Upper lobe of left lung (tissue), 6 donors: ENCODE measurements around the gene SLC25A26. TPM values are rescaled to one million over a fixed set of nuclear protein-coding genes. Genes with fewer than 3 reads are reported as not detected.

ENCODE experiments used
- ATAC-seq, 2 donors: fragments of 200-7000 bp; cut with Tn5 transposase; one replicate each; pipeline ENCODE4 v1.9.1; 2022; ENCODE audit warnings: mild to moderate bottlenecking in 2 of 2, moderate library complexity in 2 of 2; ENCODE audit not compliant: low FRiP score in 2 of 2
- DNase-seq, 2 donors: peaks; one replicate each; pipeline ENCODE4 v3.0.0-alpha.2; 2019 to 2020
- H3K27ac ChIP-seq, 4 donors: fragments of 200-600 bp; sonication (generic); one replicate each; pipeline ENCODE4 v1.5.1; 2016 to 2019
- H3K27me3 ChIP-seq, 4 donors: fragments of 200-600 bp; sonication (generic); one replicate each; pipeline ENCODE4 v1.5.1; 2017 to 2019
- H3K36me3 ChIP-seq, 4 donors: fragments of 200-600 bp; sonication (generic); one replicate each; pipeline ENCODE4 v1.5.1; 2016 to 2019
- H3K4me1 ChIP-seq, 4 donors: fragments of 200-600 bp; sonication (generic); one replicate each; pipeline ENCODE4 v1.5.1; 2018 to 2019
- H3K4me3 ChIP-seq, 4 donors: fragments of 200-600 bp; sonication (generic); one replicate each; pipeline ENCODE4 v1.5.1; 2017 to 2019; ENCODE audit warnings: mild to moderate bottlenecking in 2 of 4, moderate library complexity in 1 of 4
- H3K9me3 ChIP-seq, 4 donors: fragments of 200-600 bp; sonication (generic); one replicate each; pipeline ENCODE4 v1.5.1; 2018 to 2019
- EP300 ChIP-seq, 4 donors: sonication (generic); formaldehyde crosslinking; IDR thresholded peaks; one replicate each; pipeline ENCODE4 v1.5.1; 2017; ENCODE audit warnings: antibody characterized with exemption in 4 of 4, control low read depth in 2 of 4
- POLR2A ChIP-seq, 4 donors: fragments of 450-650 bp; IDR thresholded peaks; one replicate each; pipeline ENCODE4 v1.5.1; 2016 to 2017; ENCODE audit warnings: antibody characterized with exemption in 4 of 4, mild to moderate bottlenecking in 2 of 4
- POLR2AphosphoS5 ChIP-seq, 2 donors: sonication (generic); formaldehyde crosslinking; IDR thresholded peaks; one replicate each; pipeline ENCODE4 v1.5.1; 2017; ENCODE audit warnings: antibody characterized with exemption in 2 of 2
- WGBS, 2 donors: methylation state at CpG; one replicate each; pipeline ENCODE4 v1.1.5; 2017 to 2018; 5-methylcytosine and 5-hydroxymethylcytosine counted together
- total RNA-seq, 6 donors: library from RNA; depleted of rRNA in 4 of 6; stranded (reverse); fragments of >200 nt in 4 of 6; gene quantifications; one replicate each; pipeline versions ENCODE4 v1.1.0 to v1.2.1, GENCODE V29; 2016 to 2021
- TF ChIP-seq, protein P1 (sequence below), 6 experiments: fragments of 450-650 bp in 4 of 6; fragments of 200-600 bp in 2 of 6; sonication (generic) in 2 of 6; IDR thresholded peaks; one replicate each; pipeline ENCODE4 v1.5.1; 2016 to 2019; ENCODE audit warnings: antibody characterized with exemption in 6 of 6
- donor health status: DM: no; HTN: no; CAD: no; lungs with moderate emphysema.
- donor health status: DM: no; HTN: yes; CAD: no; lungs with severe emphysema.

The SLC25A26 gene
- total RNA-seq, 6 donors from 2014 or later, result 8.4 to 18.8 (median 17.0) TPM

DNA sequence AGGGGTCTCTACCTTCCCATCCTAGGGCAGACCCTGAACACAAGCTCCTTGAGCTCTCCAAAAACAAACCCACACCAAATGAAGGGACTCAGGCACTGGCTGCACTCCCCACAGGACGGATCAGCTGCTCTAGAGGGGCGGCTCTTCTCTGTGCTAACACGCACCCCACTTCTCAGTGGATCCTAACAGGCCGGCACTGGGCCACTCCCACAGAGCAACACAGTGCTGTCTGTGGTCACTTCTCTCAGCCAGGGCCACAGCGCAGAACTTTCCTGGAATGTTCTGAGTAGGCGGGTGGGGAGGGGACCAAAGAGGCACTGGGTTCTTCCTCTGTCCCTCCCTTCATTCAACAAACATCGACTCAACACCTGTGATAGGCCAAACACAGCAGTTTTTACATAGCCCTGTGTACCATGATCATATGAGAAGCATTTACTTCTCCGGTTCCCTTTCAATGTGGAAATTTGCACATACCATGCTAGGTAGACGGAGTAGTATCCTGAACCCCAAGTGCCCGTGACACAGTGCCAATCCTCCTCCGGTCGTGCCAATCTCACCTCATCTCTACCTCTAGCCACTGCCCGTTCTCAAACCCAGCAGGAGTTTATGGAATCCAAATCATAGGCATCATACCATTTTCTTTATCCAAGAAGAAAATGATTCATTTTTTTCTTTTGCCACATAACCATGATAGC lies 181.9 kb downstream of the SLC25A26 start:
- 86 to 87% methylated on average over 13 of the region's 13 CpGs for WGBS, 2 donors
- Histone ChIP-seq H3K36me3 (peaks cover 16 to 75% (median 31%) of the 10 kb centered on the region in 4 donors), H3K27me3 (no peaks in the 10 kb centered on the region), H3K4me1 (peaks cover 0 to 11% (median 3%) of the 10 kb centered on the region in 4 donors), H3K27ac (no peak overlapping the region), H3K4me3 (no peak overlapping the region), H3K9me3 (no peaks in the 10 kb centered on the region)
- ATAC-seq (peak in 1 of 2 donors; percentile 8), DNase-seq (no peak)
- TF ChIP-seq, protein P1, sequence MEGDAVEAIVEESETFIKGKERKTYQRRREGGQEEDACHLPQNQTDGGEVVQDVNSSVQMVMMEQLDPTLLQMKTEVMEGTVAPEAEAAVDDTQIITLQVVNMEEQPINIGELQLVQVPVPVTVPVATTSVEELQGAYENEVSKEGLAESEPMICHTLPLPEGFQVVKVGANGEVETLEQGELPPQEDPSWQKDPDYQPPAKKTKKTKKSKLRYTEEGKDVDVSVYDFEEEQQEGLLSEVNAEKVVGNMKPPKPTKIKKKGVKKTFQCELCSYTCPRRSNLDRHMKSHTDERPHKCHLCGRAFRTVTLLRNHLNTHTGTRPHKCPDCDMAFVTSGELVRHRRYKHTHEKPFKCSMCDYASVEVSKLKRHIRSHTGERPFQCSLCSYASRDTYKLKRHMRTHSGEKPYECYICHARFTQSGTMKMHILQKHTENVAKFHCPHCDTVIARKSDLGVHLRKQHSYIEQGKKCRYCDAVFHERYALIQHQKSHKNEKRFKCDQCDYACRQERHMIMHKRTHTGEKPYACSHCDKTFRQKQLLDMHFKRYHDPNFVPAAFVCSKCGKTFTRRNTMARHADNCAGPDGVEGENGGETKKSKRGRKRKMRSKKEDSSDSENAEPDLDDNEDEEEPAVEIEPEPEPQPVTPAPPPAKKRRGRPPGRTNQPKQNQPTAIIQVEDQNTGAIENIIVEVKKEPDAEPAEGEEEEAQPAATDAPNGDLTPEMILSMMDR (IDR thresholded peaks at IDR 0.05), result no peak
- TF ChIP-seq EP300 (IDR thresholded peaks at IDR 0.05), result no peak
- TF ChIP-seq POLR2A (IDR thresholded peaks at IDR 0.05), result no peak
- no peak for TF ChIP-seq POLR2AphosphoS5 (IDR thresholded peaks at IDR 0.05)

DNA sequence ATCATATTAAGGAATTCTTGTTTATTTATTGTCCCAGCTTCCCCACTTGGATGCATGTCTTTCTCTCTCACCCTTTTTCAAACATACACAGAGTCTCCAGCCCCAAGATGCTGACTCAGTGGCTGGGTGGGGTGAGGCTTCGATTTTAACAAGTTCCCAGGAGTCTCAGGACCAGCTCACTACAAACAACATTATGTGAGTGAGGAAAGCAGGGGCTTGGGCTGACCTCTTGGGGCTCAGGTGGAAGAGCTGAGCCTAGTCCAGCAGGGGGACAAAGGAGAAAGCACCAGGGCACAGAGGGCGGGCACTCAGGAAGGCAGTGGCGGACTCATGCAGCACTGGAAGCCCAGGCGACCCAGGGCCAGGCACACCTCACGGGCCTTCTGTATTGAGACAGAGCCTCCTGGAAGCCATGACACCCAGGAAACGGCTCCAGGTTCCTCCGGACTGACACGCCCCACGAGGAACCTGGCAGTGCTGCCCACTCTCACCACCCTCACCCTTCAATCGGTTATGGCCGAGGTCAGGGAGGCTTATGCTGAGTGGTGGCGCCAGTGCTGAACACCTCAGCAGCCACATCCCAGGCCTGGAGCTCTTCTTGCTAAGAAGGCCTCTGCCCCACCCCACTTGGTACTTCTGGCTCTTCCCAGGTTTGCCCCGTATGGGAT lies 182.7 kb downstream of the SLC25A26 start:
- Histone ChIP-seq H3K27me3 (no peaks in the 10 kb centered on the region), H3K36me3 (peaks cover 16 to 75% (median 30%) of the 10 kb centered on the region in 4 donors), H3K4me3 (no peak overlapping the region), H3K9me3 (no peaks in the 10 kb centered on the region), H3K27ac (peak overlapping the region in 1 of 4 donors; percentile 21), H3K4me1 (peaks cover 0 to 8% (median 3%) of the 10 kb centered on the region in 4 donors)
- 69 to 71% methylated on average over 10 to 13 of the region's 13 CpGs for WGBS, 2 donors
- no peak for DNase-seq
- ATAC-seq, result no peak
- TF ChIP-seq, protein P1 (IDR thresholded peaks at IDR 0.05), result no peak
- no peak for TF ChIP-seq EP300 (IDR thresholded peaks at IDR 0.05)
- no peak for TF ChIP-seq POLR2A (IDR thresholded peaks at IDR 0.05)
- TF ChIP-seq POLR2AphosphoS5 (IDR thresholded peaks at IDR 0.05), result no peak

DNA sequence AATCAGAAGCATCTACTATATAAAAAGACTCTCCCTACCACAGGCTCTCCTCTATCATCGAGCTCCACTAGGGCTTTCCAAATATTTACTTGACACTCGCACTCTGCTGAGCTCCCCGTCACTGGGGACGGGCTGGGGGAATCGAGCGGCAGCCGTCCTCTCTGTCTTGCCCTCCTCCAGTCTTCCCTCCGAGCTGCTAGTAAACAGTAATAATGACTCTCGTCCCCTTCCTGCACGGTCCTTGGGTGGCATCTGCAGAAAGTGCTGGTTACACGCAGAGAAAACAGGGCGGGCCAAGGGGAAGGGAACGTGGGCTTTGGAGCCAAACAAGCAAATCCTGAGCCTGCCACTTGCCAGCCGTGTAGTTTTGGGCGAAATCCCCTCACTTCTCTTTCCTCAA lies 183.4 kb downstream of the SLC25A26 start:
- Histone ChIP-seq H3K4me1 (peaks cover 0 to 8% (median 3%) of the 10 kb centered on the region in 4 donors), H3K27me3 (no peaks in the 10 kb centered on the region), H3K9me3 (no peaks in the 10 kb centered on the region), H3K4me3 (no peak overlapping the region), H3K27ac (no peak overlapping the region), H3K36me3 (peaks cover 16 to 69% (median 28%) of the 10 kb centered on the region in 4 donors)
- ATAC-seq (no peak), DNase-seq (no peak)
- 53 to 54% methylated on average over 15 of the region's 15 CpGs for WGBS, 2 donors
- TF ChIP-seq, protein P1 (IDR thresholded peaks at IDR 0.05), result no peak
- TF ChIP-seq POLR2AphosphoS5 (IDR thresholded peaks at IDR 0.05) (no peak), POLR2A (IDR thresholded peaks at IDR 0.05) (no peak), EP300 (IDR thresholded peaks at IDR 0.05) (no peak)

DNA sequence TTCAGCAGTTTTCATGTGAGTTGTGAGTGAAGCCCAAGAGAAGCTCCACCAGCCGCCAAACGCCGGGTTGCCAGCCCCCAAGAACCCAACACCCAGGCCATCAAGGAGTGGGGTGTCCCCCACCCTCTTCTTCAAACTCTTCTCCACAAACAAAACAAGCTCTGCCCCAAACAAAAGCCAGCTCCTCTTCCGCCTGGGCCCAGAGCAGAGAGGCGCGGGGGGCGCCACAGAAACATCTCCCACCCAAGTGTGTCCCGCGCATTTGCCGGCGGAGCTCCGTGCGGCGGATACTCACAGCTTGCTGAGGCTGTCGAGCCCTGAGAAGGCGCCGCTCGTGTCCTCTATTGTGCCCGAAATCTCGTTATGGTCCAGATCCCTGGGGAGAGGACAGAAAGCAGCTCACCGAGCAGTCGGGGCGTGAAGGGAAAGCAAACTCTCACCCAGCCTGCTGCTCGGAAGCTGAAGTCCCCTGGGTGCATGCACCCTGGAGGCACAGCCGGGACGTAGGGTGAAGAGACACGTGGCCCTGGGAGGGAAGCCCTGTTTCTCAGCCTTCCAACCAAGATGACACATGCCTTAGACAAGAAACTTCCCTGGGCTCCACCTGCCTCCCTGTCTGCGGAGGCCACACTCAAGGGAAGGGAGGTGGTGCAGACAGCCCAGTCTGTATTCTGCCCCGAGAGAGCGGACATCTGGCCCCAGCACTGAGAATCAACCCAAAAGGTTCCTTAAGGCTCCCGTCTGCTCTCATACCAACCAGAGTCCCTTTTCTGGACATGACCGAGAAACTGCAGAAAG lies 184.3 kb downstream of the SLC25A26 start:
- Histone ChIP-seq H3K36me3 (peaks cover 19 to 76% (median 32%) of the 10 kb centered on the region in 4 donors), H3K4me3 (no peak overlapping the region), H3K4me1 (peaks cover 0 to 8% (median 3%) of the 10 kb centered on the region in 4 donors), H3K27ac (no peak overlapping the region), H3K9me3 (no peaks in the 10 kb centered on the region), H3K27me3 (no peaks in the 10 kb centered on the region)
- WGBS, 2 donors, result 95 to 97% methylated on average over 26 to 32 of the region's 32 CpGs
- no peak for ATAC-seq
- TF ChIP-seq POLR2AphosphoS5 (IDR thresholded peaks at IDR 0.05), result no peak
- DNase-seq, result peak in 1 of 2 donors; percentile 79

DNA sequence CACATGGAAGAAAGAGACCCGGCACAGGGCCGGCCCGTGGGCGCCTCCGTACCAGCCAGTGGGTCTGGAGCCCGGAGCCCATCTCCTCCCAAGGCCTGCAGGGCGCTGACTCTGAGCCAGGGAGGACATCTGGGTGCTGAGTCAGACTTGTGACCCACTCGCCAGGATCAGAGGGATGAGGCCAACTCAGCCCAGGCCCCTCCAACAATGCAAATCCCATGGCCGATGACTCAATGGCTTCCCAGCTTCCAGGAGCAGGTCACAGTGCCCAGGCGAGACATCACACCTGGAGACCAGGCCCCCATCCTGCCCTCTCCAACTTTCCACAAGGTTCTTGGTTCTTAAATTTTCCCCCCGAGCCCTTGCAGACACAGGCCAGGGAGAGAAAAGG lies 184.9 kb downstream of the SLC25A26 start:
- Histone ChIP-seq H3K27ac (no peak overlapping the region), H3K27me3 (no peaks in the 10 kb centered on the region), H3K4me3 (no peak overlapping the region), H3K4me1 (peaks cover 0 to 8% (median 3%) of the 10 kb centered on the region in 4 donors), H3K36me3 (peaks cover 24 to 80% (median 35%) of the 10 kb centered on the region in 4 donors), H3K9me3 (no peaks in the 10 kb centered on the region)
- ATAC-seq (peak in 1 of 2 donors; percentile 30), DNase-seq (peak in 1 of 2 donors; percentile 60)
- 95 to 98% methylated on average over 8 to 11 of the region's 11 CpGs for WGBS, 2 donors
- TF ChIP-seq, protein P1 (IDR thresholded peaks at IDR 0.05), result no peak
- TF ChIP-seq EP300 (IDR thresholded peaks at IDR 0.05) (no peak), POLR2A (IDR thresholded peaks at IDR 0.05) (no peak), POLR2AphosphoS5 (IDR thresholded peaks at IDR 0.05) (no peak)
